ENCODE data around the gene DSG2.

- TF ChIP-seq, protein P1, sequence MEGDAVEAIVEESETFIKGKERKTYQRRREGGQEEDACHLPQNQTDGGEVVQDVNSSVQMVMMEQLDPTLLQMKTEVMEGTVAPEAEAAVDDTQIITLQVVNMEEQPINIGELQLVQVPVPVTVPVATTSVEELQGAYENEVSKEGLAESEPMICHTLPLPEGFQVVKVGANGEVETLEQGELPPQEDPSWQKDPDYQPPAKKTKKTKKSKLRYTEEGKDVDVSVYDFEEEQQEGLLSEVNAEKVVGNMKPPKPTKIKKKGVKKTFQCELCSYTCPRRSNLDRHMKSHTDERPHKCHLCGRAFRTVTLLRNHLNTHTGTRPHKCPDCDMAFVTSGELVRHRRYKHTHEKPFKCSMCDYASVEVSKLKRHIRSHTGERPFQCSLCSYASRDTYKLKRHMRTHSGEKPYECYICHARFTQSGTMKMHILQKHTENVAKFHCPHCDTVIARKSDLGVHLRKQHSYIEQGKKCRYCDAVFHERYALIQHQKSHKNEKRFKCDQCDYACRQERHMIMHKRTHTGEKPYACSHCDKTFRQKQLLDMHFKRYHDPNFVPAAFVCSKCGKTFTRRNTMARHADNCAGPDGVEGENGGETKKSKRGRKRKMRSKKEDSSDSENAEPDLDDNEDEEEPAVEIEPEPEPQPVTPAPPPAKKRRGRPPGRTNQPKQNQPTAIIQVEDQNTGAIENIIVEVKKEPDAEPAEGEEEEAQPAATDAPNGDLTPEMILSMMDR (conservative IDR thresholded peaks at IDR 0.05; ENCODE audit: low read depth, low read length) = no peak
- TF ChIP-seq EZH2 (IDR thresholded peaks at IDR 0.05; ENCODE audit: borderline replicate concordance, low read depth, low read length, poor library complexity, severe bottlenecking) = no peak
These were observed 60.6 kb downstream of the DSG2 start for GRCh38 chr18:31558567-31558966.

Measured in A673 (cell line).